Psoas muscle (tissue), 8 donors: ENCODE results near the gene ADORA1. TPM values are rescaled to one million over a fixed set of nuclear protein-coding genes. Genes with fewer than 3 reads are reported as not detected.

Source experiments
- ATAC-seq, 4 donors: fragments of 200-7000 bp; cut with Tn5 transposase; one replicate each; pipeline ENCODE4 v1.9.1; 2020; ENCODE audit warnings: moderate library complexity in 3 of 4, mild to moderate bottlenecking in 2 of 4
- DNase-seq, 2 donors: peaks; one replicate each; pipeline ENCODE4 v3.0.0-alpha.2; 2020
- H3K27ac ChIP-seq: fragments of 200-600 bp; one replicate; pipeline ENCODE4 v1.8.0; 2022
- H3K27me3 ChIP-seq, 3 donors: fragments of 200-600 bp in 1 of 3; one replicate each; pipeline versions ENCODE4 v1.6.1 to v1.8.0; 2013 to 2022; ENCODE audit warnings: low read length in 2 of 3, mild to moderate bottlenecking in 2 of 3, moderate library complexity in 1 of 3; ENCODE audit not compliant: insufficient read depth in 3 of 3
- H3K36me3 ChIP-seq, 2 donors: fragments of 200-600 bp in 1 of 2; one replicate each; pipeline versions ENCODE4 v1.6.1 to v1.8.0; 2013 to 2022; ENCODE audit warnings: low read depth in 1 of 2, mild to moderate bottlenecking in 1 of 2, moderate library complexity in 1 of 2; ENCODE audit not compliant: insufficient read depth in 1 of 2
- H3K4me1 ChIP-seq: fragments of 200-600 bp; one replicate; pipeline ENCODE4 v1.8.0; 2022
- H3K4me3 ChIP-seq: fragments of 200-600 bp; one replicate; pipeline ENCODE4 v1.8.0; 2022; ENCODE audit warnings: mild to moderate bottlenecking
- H3K9me3 ChIP-seq: fragments of 200-600 bp; one replicate; pipeline ENCODE4 v1.8.0; 2022
- CTCF ChIP-seq: fragments of 200-600 bp; IDR thresholded peaks from one replicate; pipeline ENCODE4 v1.8.0; 2022; ENCODE audit warnings: antibody characterized with exemption
- WGBS, 3 donors: extraction: QIAGEN DNeasy Blood & Tissue Kit; methylation state at CpG; one replicate each; pipeline versions ENCODE4 v1.1.6 to v1.1.7; 2013; 5-methylcytosine and 5-hydroxymethylcytosine counted together
- intact Hi-C, 2 donors: fragments of 100-400 bp; cut with DNase I; formaldehyde crosslinking; loops; one replicate each; pipeline versions ENCODE4 v1.11.0 to v1.14.2; 2022
- polyA plus RNA-seq, 3 donors: library from polyadenylated mRNA; stranded (reverse); fragments of 200-250 nt; gene quantifications; one replicate each; pipeline ENCODE4 v1.2.3, GENCODE V29; 2013
- total RNA-seq, 4 donors: library from RNA; stranded (reverse); fragmentation: NEBNext Ultra II Directional in 2 of 4; extraction: Animal tissue kit (Norgen Biotek cat#: 25700) in 2 of 4; gene quantifications; one replicate each; pipeline versions ENCODE4 v1.2.1 to v1.2.4, GENCODE V29; 2021 to 2023
- donor health status: healthy with polysubstance abuse.
- donor health status: DM: no; HTN: no; CAD: no; lungs with moderate emphysema.
- donor health status: Bipolar disorder and iron deficiency.
- donor health status: healthy.
- donor health status: DM: yes; HTN: yes; CAD: no.
- donor health status: DM: no; HTN: no; CAD: no.
- donor health status: DM: no; HTN: no; CAD: no.
- donor health status: DM: yes; HTN: yes; CAD: no.

ADORA1 gene
- total and polyA plus RNA-seq, 7 donors, result 1.1 to 10.4 (median 1.8) TPM

GRCh38 chr1:203181586-203182386, 54.3 kb downstream of the ADORA1 start:
- no peak for ATAC-seq
- DNase-seq, result no peak
- TF ChIP-seq CTCF, result no peak
- H3K27ac ChIP-seq, result no peak overlapping the region
- peaks cover 27% of the 10 kb centered on the region for H3K4me1 ChIP-seq
- no peaks in the 10 kb centered on the region for H3K9me3 ChIP-seq
- no peak overlapping the region for H3K4me3 ChIP-seq
- H3K36me3 ChIP-seq, result no peaks in the 10 kb centered on the region
- intact Hi-C loops, result no loop called here
- no peaks in the 10 kb centered on the region for H3K27me3 ChIP-seq
- 74 to 81% (median 79%) methylated on average over 9 to 10 of the region's 10 CpGs for WGBS, 3 donors

- Histone ChIP-seq H3K27ac (no peak overlapping the region), H3K27me3 (no peaks in the 10 kb centered on the region), H3K9me3 (no peaks in the 10 kb centered on the region), H3K4me3 (no peak overlapping the region), H3K36me3 (no peaks in the 10 kb centered on the region), H3K4me1 (peaks cover 27% of the 10 kb centered on the region)
- DNase-seq (no peak), ATAC-seq (no peak)
- 92 to 97% (median 95%) methylated on average over 7 of the region's 7 CpGs for WGBS, 3 donors
- intact Hi-C loops, result no loop called here
- no peak for TF ChIP-seq CTCF
Observed at GRCh38 chr1:203182387-203182953, 54.9 kb downstream of the ADORA1 start.

GRCh38 chr1:203183828-203184227, 56.3 kb downstream of the ADORA1 start:
- ATAC-seq (no peak), DNase-seq (no peak)
- Histone ChIP-seq H3K36me3 (no peaks in the 10 kb centered on the region), H3K4me3 (no peak overlapping the region), H3K9me3 (no peaks in the 10 kb centered on the region), H3K27ac (no peak overlapping the region), H3K4me1 (peaks cover 19% of the 10 kb centered on the region), H3K27me3 (no peaks in the 10 kb centered on the region)
- no peak for TF ChIP-seq CTCF
- 96 to 100% (median 97%) methylated on average over 2 of the region's 2 CpGs for WGBS, 3 donors
- intact Hi-C loops, result no loop called here

GRCh38 chr1:203184467-203184866, 56.9 kb downstream of the ADORA1 start:
- ATAC-seq, result no peak
- 72 to 97% (median 91%) methylated on average over 4 of the region's 4 CpGs for WGBS, 3 donors

More at GRCh38 chr1:203184467-203184866, 56.9 kb downstream of the ADORA1 start:
- peaks cover 19% of the 10 kb centered on the region for H3K4me1 ChIP-seq
- H3K9me3 ChIP-seq, result no peaks in the 10 kb centered on the region
- no peak overlapping the region for H3K4me3 ChIP-seq
- H3K36me3 ChIP-seq, result no peaks in the 10 kb centered on the region
- intact Hi-C loops, result no loop called here
- TF ChIP-seq CTCF, result no peak
- no peaks in the 10 kb centered on the region for H3K27me3 ChIP-seq
- DNase-seq, result no peak
- no peak overlapping the region for H3K27ac ChIP-seq
